HG03442 (cell line): ENCODE data around the gene CSTB.

Experiments used
- ATAC-seq: cut with Tn5 transposase; IDR thresholded peaks from one replicate; pipeline ENCODE4 v1.9.1; 2021; ENCODE audit warnings: mild to moderate bottlenecking, moderate library complexity; ENCODE audit not compliant: unreplicated experiment

The CSTB gene

GRCh38 chr21:43752758-43753438 lies 23.2 kb downstream of the CSTB start:
- no peak for ATAC-seq

GRCh38 chr21:43751955-43752591 lies 24.0 kb downstream of the CSTB start:
- no peak for ATAC-seq

- no peak for ATAC-seq
Measured at GRCh38 chr21:43750339-43751033, 25.6 kb downstream of the CSTB start.

- no peak for ATAC-seq
Measured at GRCh38 chr21:43749651-43750262, 26.4 kb downstream of the CSTB start.

- ATAC-seq = no peak
Measured at GRCh38 chr21:43748622-43749021, 27.5 kb downstream of the CSTB start.

GRCh38 chr21:43745772-43746517 lies 30.2 kb downstream of the CSTB start:
- no peak for ATAC-seq

GRCh38 chr21:43744725-43745124 lies 31.4 kb downstream of the CSTB start:
- no peak for ATAC-seq

GRCh38 chr21:43743947-43744346 lies 32.2 kb downstream of the CSTB start:
- ATAC-seq = no peak

GRCh38 chr21:43741423-43742096 lies 34.5 kb downstream of the CSTB start:
- no peak for ATAC-seq

GRCh38 chr21:43740497-43741156 lies 35.5 kb downstream of the CSTB start:
- no peak for ATAC-seq

- ATAC-seq = no peak
Measured at GRCh38 chr21:43739621-43740435, 36.3 kb downstream of the CSTB start.

- no peak for ATAC-seq
Measured at GRCh38 chr21:43737158-43737950, 38.8 kb downstream of the CSTB start.

GRCh38 chr21:43736224-43736883 lies 39.8 kb downstream of the CSTB start:
- no peak for ATAC-seq

GRCh38 chr21:43735236-43736091 lies 40.6 kb downstream of the CSTB start:
- no peak for ATAC-seq

- no peak for ATAC-seq
Measured at GRCh38 chr21:43734928-43735229, 41.2 kb downstream of the CSTB start.

- ATAC-seq = no peak
Measured at GRCh38 chr21:43734131-43734927, 41.8 kb downstream of the CSTB start.
